Frontal cortex (tissue), 4 donors: Measurements from ENCODE around the gene HEATR5B. TPM values are rescaled to one million over a fixed set of nuclear protein-coding genes. Genes with fewer than 3 reads are reported as not detected.
"Not testable (repeated sequence)": the region's sequence is repeated elsewhere in the genome, so short reads cannot be mapped to it uniquely, and the experiment has no call there.

ENCODE experiments used
- DNase-seq, 2 donors: peaks; one replicate each; pipeline ENCODE4 v3.0.0; 2012; ENCODE audit warnings: low spot score in 2 of 2
- FAIRE-seq: peaks from 2 replicates; lab custom pipeline; 2012; peaks lifted over from hg19 to GRCh38; lab: Jason Lieb, UNC
- total RNA-seq: library from RNA; depleted of rRNA; stranded (reverse); fragments of >200 nt; gene quantifications from one replicate; pipeline ENCODE4 v1.2.3, GENCODE V29; 2014
- donor health status: control.
- donor health status: control.
- donor health status: control.

Gene HEATR5B
- total RNA-seq, 1 donor from 2014 or later, result 125 TPM

GRCh38 chr2:36993841-36994620, 90.1 kb downstream of the HEATR5B start:
- DNase-seq (no peak), FAIRE-seq (no peak)

GRCh38 chr2:36988008-36988407, 96.2 kb downstream of the HEATR5B start:
- DNase-seq, result no peak
- FAIRE-seq, result no peak

DNA sequence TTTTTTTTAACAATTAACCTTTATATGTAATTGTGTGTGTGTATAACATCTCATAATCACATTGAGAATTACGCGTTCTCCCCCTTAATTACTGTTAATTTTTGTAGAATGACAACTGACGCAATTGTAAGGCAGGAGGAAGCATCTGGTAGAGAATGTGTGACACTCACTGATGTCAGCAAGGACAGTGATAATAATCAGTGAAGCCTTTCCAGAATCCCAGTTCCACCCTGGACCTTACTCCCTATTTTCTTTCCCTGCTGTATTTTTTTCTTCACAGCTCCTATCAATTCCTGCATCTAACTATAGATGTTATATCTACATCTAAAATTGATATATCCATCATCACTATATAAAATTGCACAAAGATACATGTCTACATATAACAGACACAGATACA, 101.7 kb downstream of the HEATR5B start:
- no peak for FAIRE-seq
- DNase-seq, result no peak

DNA sequence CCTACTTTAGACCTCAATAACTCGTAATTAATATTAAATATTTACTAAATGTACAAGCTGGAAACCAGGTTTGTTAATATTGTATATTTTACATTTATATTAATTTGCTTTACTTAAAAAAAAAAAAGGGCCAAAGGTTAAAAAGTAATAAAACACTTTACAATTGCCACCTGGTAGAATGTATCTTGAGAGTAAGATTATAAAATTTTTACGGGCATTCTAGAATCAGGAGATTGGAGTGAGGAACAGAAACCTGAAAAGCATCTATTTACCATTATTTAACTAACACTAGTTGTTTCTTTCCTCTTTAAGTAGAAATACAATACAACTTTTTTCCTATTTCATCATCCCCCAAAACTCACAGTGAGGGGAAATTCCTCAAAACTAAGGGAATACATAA, 102.3 kb downstream of the HEATR5B start:
- FAIRE-seq (no peak), DNase-seq (no peak)

DNA sequence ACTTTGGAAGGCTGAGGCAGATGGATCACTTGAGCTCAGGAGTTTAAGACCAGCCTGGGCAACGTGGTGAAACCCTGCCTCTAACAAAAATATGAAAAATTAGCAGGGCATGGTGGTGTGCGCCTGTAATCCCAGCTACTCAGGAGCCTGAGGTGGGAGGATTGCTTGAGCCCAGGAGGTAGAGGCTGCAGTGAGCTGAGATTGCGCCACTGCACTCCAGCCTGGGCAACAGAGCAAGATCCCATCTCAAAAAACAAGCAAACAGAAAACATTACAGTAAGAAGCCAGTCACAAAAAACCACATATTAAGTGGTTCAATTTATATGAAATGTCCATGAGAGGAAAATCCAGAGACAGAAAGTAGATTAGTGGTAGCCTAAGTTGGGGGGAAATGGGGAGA, 105.2 kb downstream of the HEATR5B start:
- DNase-seq, FAIRE-seq: not testable (repeated sequence)

DNA sequence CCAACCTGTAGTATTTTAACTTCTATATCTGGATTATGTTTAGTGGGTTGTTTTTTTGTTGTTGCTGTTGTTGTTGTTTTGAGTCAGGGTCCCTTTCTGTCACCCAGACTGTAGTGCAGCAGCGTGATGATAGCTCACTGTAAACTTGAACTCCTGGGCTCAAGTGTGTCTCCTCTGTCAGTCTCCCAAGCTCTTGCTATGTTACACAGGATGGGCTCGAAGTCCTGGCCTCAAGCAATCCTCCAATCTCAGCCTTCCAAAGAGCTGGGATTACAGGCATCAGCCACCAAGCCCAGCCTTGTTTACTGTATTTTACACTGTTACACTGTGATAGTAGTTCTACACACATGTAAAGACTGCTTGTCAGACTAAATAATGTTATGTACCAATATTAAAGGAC, 108.1 kb downstream of the HEATR5B start:
- DNase-seq (no peak), FAIRE-seq (no peak)

- no peak for FAIRE-seq
- DNase-seq, result no peak
Observed at GRCh38 chr2:36975306-36975705, 108.9 kb downstream of the HEATR5B start.

DNA sequence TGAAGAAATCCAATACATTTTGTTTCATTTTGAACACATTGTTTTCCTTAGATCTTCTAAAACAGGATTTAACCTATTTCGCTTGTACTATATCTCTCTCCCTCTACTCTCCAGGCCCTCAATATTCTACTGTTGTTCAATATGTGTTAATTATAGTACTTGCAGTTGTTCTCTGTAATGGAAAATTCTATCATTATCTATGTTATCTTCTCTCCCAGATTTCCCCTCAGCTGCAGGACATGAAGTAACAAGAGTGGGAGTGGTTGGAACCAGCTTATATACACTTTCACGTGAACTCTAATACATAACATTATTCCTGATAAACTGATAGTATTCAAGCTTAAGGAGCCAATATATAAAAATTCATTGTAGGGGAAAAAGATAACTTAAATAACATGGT, 110.9 kb downstream of the HEATR5B start:
- no peak for DNase-seq
- FAIRE-seq, result no peak

DNA sequence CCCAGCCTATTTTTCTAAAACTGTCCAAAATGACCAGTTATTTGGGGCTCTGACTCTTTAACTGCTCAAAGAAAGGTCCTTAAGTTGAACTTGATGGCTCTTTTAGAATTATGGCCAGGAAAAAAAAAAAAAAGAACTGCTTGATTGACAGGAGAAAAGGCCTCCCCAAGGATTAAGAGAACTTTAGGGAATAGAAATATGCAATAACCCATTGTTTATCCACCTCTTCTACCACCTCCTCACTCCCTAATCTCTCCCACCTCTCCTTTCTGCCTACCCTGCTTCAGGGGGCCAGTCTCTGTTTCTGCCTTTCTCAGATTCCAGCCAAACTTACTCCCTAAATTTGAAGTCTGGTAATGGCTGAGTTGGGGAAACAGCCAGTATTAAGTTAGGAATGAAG, 112.2 kb downstream of the HEATR5B start:
- DNase-seq (no peak), FAIRE-seq (no peak)

DNA sequence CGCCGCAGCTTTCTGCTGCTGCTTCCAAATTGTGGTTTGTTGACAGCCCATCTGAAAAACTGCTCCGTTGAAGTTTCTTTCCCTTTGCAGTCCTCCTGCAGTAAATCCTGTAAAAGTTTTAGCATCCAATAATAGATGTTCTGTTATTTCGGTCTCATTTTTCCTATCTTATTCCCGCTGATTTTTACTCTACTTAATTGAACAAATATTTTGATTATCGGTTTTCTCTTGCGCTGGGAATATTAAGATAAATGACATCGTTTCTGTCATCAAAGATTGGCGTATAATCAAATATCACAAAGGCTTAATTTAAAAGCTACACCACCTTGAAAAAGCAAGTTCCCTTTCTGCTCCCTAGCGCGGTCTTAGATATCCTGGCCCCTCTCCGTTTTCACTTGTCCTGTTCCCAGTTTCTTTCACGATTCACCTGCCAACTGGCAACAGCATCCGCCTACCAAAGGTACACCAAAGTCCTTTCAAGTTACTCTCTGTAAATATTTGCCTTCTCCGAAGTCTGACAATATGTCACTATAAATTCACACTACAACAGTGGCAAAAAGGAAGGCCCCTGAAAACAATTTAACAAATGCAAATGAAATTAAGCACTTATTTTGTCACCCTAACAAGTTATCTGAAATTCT, 116.8 kb downstream of the HEATR5B start:
- DNase-seq (no peak), FAIRE-seq (no peak)

- no peak for FAIRE-seq
- DNase-seq, result peak; percentile 97 to 98
Observed at GRCh38 chr2:36966370-36967235, 117.6 kb downstream of the HEATR5B start, which contains the start of gene STRN. TSS of gene STRN (minus strand) at chr2:36966536. CDS start at chr2:36966463, 73 bp downstream.

DNA sequence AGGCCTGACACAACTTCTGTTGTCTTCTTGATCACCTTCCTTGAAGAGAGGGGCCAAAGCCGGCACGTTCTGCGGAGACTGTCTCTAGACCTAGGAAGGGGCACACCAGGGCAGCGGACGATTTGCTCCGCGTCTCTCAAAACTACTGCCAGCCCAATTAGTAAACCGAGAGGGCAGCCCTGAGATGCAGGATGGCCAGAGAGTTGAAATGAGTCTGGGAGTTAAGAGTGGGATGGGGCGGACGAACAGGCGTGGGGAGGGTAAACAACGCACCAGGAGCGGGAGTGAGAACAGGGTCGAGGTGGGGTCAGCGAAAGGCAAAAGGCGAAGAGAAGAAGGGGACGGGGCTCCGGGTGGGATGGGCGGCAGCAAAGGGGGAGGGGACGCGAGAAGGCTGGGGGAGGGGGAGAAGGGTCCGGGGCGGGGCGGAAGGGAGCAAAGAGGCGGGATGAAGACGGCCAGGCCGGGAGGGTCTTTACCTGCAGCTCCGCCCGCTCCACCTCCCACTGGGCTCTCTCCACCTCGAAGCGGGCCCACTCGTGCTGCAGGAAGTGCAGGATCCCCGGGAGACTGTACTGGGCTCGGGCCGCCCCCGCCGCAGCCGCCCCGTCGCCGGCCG, 118.3 kb downstream of the HEATR5B start:
- FAIRE-seq, result no peak
- DNase-seq, result peak in 1 of 2 donors; percentile 26

- DNase-seq, result no peak
- no peak for FAIRE-seq
Observed at GRCh38 chr2:36965206-36965605, 119.0 kb downstream of the HEATR5B start.

- FAIRE-seq (no peak), DNase-seq (no peak)
Observed at GRCh38 chr2:36964496-36965058, 119.6 kb downstream of the HEATR5B start.

DNA sequence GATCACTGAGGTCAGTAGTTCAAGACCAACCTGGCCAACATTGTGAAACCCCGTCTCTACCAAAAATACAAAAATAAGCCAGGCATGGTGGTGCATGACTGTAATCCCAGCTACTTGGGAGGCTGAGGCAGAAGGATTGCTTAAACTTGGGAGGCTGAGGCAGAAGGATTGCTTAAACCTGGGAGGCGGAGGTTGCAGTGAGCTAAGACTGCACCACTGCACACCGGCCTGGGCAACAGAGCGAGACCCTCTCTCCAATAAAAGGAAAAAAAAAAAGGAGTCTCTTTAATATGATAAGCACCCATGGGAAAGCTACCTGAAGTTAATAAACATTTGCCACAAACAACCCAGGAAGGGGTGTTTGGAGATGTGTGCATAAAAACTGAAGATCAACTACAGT, 120.4 kb downstream of the HEATR5B start:
- DNase-seq, result no peak
- no peak for FAIRE-seq

DNA sequence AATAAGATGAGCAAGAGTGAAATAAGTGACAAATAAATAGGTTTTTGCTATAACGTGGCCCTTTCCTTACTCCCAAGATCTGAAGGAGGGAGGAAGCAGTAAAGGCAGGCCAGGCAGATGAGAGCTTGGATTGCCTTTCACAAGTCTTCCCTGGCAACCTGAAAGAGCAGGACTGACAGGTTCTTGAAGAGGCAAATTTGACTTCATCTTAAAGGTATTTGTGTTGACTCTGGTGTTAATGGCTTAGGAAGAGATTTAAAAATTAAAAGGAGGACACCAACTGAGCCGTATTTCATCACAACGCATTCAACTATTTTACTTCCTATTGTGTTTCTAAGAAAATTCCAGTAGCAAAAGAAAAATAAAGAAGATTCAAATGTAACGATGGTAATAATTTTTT, 121.1 kb downstream of the HEATR5B start:
- DNase-seq, result no peak
- no peak for FAIRE-seq

DNA sequence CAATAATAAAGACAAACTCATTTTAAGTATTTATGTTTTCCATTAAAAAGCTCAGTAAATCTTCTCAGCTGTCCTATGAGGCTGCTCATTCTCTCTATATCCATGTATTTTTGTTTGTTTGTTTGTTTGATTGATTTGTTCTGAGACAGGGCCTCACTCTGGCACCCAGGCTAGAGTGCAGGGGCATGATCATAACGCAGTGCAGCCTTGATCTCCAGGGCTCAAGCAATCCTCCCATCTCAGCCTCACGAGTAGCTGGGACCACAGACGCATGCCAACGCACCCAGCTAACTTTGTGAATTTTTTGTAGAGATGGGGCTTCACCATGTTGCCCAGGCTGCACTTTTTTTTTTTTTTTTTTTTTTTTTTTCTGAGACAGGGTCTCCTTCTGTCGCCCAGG, 123.4 kb downstream of the HEATR5B start:
- DNase-seq, result no peak
- FAIRE-seq, result no peak

GRCh38 chr2:36960005-36960675, 124.0 kb downstream of the HEATR5B start:
- DNase-seq (no peak), FAIRE-seq (no peak)

DNA sequence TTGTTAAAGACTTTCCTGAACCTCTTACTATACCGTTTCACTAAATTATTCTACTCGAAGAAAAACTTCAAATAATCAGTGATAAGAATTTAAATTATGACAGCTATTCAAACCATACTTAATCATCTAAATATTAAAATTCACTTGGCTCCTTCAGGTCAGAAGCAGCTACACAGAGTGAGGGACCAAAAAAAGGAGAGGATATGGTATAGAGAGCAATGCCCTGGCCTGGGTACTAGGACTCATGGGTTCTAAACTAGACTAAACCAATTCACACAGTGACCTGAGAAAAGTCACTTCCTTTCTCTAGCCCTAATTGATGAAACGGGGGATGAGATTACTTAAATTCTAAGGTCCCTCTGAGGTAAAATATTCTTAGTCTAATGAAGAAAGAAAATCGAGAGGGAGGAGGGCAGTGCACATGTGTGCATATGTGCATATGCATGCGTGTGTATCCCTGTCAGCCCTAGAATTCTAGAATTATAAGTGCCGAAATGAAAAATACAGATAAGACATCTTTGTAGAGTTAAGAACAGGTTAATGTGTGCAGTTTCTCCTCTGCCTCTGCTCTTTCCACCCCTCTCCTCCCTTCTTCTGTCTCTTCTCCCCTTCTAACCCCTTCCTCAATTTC, 129.1 kb downstream of the HEATR5B start:
- DNase-seq (no peak), FAIRE-seq (no peak)
